Measurements from ENCODE around the gene CLDN15. TPM values are rescaled to one million over a fixed set of nuclear protein-coding genes. Genes with fewer than 3 reads are reported as not detected.

The CLDN15 gene
- total and polyA plus RNA-seq, 2 donors from 2014 or later: 11.9 to 13.3 TPM

- no peak for DNase-seq
Measured at GRCh38 chr7:101210143-101210542, 27.5 kb downstream of the CLDN15 start.

GRCh38 chr7:101208794-101209193, 28.8 kb downstream of the CLDN15 start:
- Histone ChIP-seq H3K4me3 (ENCODE audit: low read length in 3 of 3) (no peak overlapping the region), H3K36me3 (ENCODE audit: control insufficient read depth in 2 of 3, insufficient read depth in 3 of 3, low read length in 3 of 3) (peaks cover 0 to 9% (median 0%) of the 10 kb centered on the region in 3 donors), H3K27ac (ENCODE audit: low read depth in 2 of 2, low read length in 2 of 2) (no peak overlapping the region), H3K27me3 (ENCODE audit: control insufficient read depth, insufficient read depth, low read length) (no peaks in the 10 kb centered on the region), H3K9ac (ENCODE audit: low read length in 3 of 3) (no peak overlapping the region), H3K9me3 (ENCODE audit: control insufficient read depth in 2 of 3, insufficient read depth in 1 of 3, low read length in 3 of 3) (no peaks in the 10 kb centered on the region), H3K4me1 (ENCODE audit: control insufficient read depth in 2 of 3, insufficient read depth in 2 of 3, low read depth in 1 of 3, low read length in 3 of 3) (no peaks in the 10 kb centered on the region)
- no peak for FAIRE-seq
- no peak for DNase-seq
- no peak for TF ChIP-seq CTCF (IDR thresholded peaks at IDR 0.05; ENCODE audit: borderline replicate concordance, extremely low read depth, insufficient read depth)
- intact Hi-C loops (cut with DNase I): no loop called here

More at GRCh38 chr7:101210143-101210542, 27.5 kb downstream of the CLDN15 start:
- no peak for FAIRE-seq
- H3K4me1 ChIP-seq (ENCODE audit: control insufficient read depth in 2 of 3, insufficient read depth in 2 of 3, low read depth in 1 of 3, low read length in 3 of 3): no peaks in the 10 kb centered on the region
- H3K9ac ChIP-seq (ENCODE audit: low read length in 3 of 3): no peak overlapping the region
- no peak overlapping the region for H3K27ac ChIP-seq (ENCODE audit: low read depth in 2 of 2, low read length in 2 of 2)
- H3K27me3 ChIP-seq (ENCODE audit: control insufficient read depth, insufficient read depth, low read length): no peaks in the 10 kb centered on the region
- no peaks in the 10 kb centered on the region for H3K9me3 ChIP-seq (ENCODE audit: control insufficient read depth in 2 of 3, insufficient read depth in 1 of 3, low read length in 3 of 3)
- intact Hi-C loops (cut with DNase I): no loop called here
- no peak overlapping the region for H3K4me3 ChIP-seq (ENCODE audit: low read length in 3 of 3)
- H3K36me3 ChIP-seq (ENCODE audit: control insufficient read depth in 2 of 3, insufficient read depth in 3 of 3, low read length in 3 of 3): peaks cover 0 to 9% (median 0%) of the 10 kb centered on the region in 3 donors
- no peak for TF ChIP-seq CTCF (IDR thresholded peaks at IDR 0.05; ENCODE audit: borderline replicate concordance, extremely low read depth, insufficient read depth)

- Histone ChIP-seq H3K27me3 (ENCODE audit: control insufficient read depth, insufficient read depth, low read length) (peaks cover 5% of the 10 kb centered on the region), H3K36me3 (ENCODE audit: control insufficient read depth in 2 of 3, insufficient read depth in 3 of 3, low read length in 3 of 3) (peaks cover 0 to 9% (median 0%) of the 10 kb centered on the region in 3 donors), H3K4me3 (ENCODE audit: low read length in 3 of 3) (no peak overlapping the region), H3K27ac (ENCODE audit: low read depth in 2 of 2, low read length in 2 of 2) (no peak overlapping the region), H3K9me3 (ENCODE audit: control insufficient read depth in 2 of 3, insufficient read depth in 1 of 3, low read length in 3 of 3) (no peaks in the 10 kb centered on the region), H3K4me1 (ENCODE audit: control insufficient read depth in 2 of 3, insufficient read depth in 2 of 3, low read depth in 1 of 3, low read length in 3 of 3) (no peaks in the 10 kb centered on the region), H3K9ac (ENCODE audit: low read length in 3 of 3) (no peak overlapping the region)
- no peak for DNase-seq
- intact Hi-C loops (cut with DNase I): no loop called here
- no peak for TF ChIP-seq CTCF (IDR thresholded peaks at IDR 0.05; ENCODE audit: borderline replicate concordance, extremely low read depth, insufficient read depth)
- no peak for FAIRE-seq
Measured at GRCh38 chr7:101207459-101207858, 30.1 kb downstream of the CLDN15 start.

- intact Hi-C loops (cut with DNase I): no loop called here
- TF ChIP-seq CTCF (IDR thresholded peaks at IDR 0.05; ENCODE audit: borderline replicate concordance, extremely low read depth, insufficient read depth): no peak
- peaks cover 5% of the 10 kb centered on the region for H3K27me3 ChIP-seq (ENCODE audit: control insufficient read depth, insufficient read depth, low read length)
- H3K36me3 ChIP-seq (ENCODE audit: control insufficient read depth in 2 of 3, insufficient read depth in 3 of 3, low read length in 3 of 3): peaks cover 0 to 5% (median 0%) of the 10 kb centered on the region in 3 donors
- no peak overlapping the region for H3K9ac ChIP-seq (ENCODE audit: low read length in 3 of 3)
- no peak for FAIRE-seq
- DNase-seq: no peak
- H3K9me3 ChIP-seq (ENCODE audit: control insufficient read depth in 2 of 3, insufficient read depth in 1 of 3, low read length in 3 of 3): no peaks in the 10 kb centered on the region
- H3K27ac ChIP-seq (ENCODE audit: low read depth in 2 of 2, low read length in 2 of 2): no peak overlapping the region
- peaks cover 0 to 1% (median 0%) of the 10 kb centered on the region in 3 donors for H3K4me1 ChIP-seq (ENCODE audit: control insufficient read depth in 2 of 3, insufficient read depth in 2 of 3, low read depth in 1 of 3, low read length in 3 of 3)
- no peak overlapping the region for H3K4me3 ChIP-seq (ENCODE audit: low read length in 3 of 3)
Measured at GRCh38 chr7:101206665-101207042, 30.9 kb downstream of the CLDN15 start.
